ENCODE measurements around the gene GPR39. TPM values are rescaled to one million over a fixed set of nuclear protein-coding genes. Genes with fewer than 3 reads are reported as not detected.

Gene GPR39
- total RNA-seq, 1 experiment from 2014 or later, result 0.44 TPM

GRCh38 chr2:132404056-132404455 is 12.5 kb upstream of the GPR39 start:
- in situ Hi-C loops (cut with HindIII; ENCODE audit: low sequenced_read_pairs), result no loop called here
- DNase-seq (ENCODE audit: low spot score), result no peak

GRCh38 chr2:132407784-132408183 is 8.8 kb upstream of the GPR39 start:
- in situ Hi-C loops (cut with HindIII; ENCODE audit: low sequenced_read_pairs), result no loop called here
- no peak for DNase-seq (ENCODE audit: low spot score)

- in situ Hi-C loops (cut with HindIII; ENCODE audit: low sequenced_read_pairs), result no loop called here
- DNase-seq (ENCODE audit: low spot score), result no peak
Observed at GRCh38 chr2:132412021-132412420, 4.6 kb upstream of the GPR39 start.

GRCh38 chr2:132414081-132414480 is 2.5 kb upstream of the GPR39 start:
- in situ Hi-C loops (cut with HindIII; ENCODE audit: low sequenced_read_pairs), result no loop called here
- no peak for DNase-seq (ENCODE audit: low spot score)

- no peak for DNase-seq (ENCODE audit: low spot score)
- in situ Hi-C loops (cut with HindIII; ENCODE audit: low sequenced_read_pairs), result no loop called here
Observed at GRCh38 chr2:132415256-132415914, 1.2 kb upstream of the GPR39 start.

GRCh38 chr2:132415915-132416722 is 486 bp upstream of the GPR39 start:
- in situ Hi-C loops (cut with HindIII; ENCODE audit: low sequenced_read_pairs), result no loop called here
- no peak for DNase-seq (ENCODE audit: low spot score)

- in situ Hi-C loops (cut with HindIII; ENCODE audit: low sequenced_read_pairs), result no loop called here
- no peak for DNase-seq (ENCODE audit: low spot score)
Observed at GRCh38 chr2:132417430-132418035, 928 bp downstream of the GPR39 start.

- no peak for DNase-seq (ENCODE audit: low spot score)
- in situ Hi-C loops (cut with HindIII; ENCODE audit: low sequenced_read_pairs), result no loop called here
Observed at GRCh38 chr2:132419235-132419634, 2.6 kb downstream of the GPR39 start.

- in situ Hi-C loops (cut with HindIII; ENCODE audit: low sequenced_read_pairs), result no loop called here
- no peak for DNase-seq (ENCODE audit: low spot score)
Observed at GRCh38 chr2:132419941-132420340, 3.3 kb downstream of the GPR39 start.

- DNase-seq (ENCODE audit: low spot score), result no peak
- in situ Hi-C loops (cut with HindIII; ENCODE audit: low sequenced_read_pairs), result no loop called here
Observed at GRCh38 chr2:132420816-132421805, 4.5 kb downstream of the GPR39 start.

GRCh38 chr2:132422736-132423135 is 6.1 kb downstream of the GPR39 start:
- in situ Hi-C loops (cut with HindIII; ENCODE audit: low sequenced_read_pairs), result no loop called here
- no peak for DNase-seq (ENCODE audit: low spot score)

GRCh38 chr2:132424526-132425121 is 8.0 kb downstream of the GPR39 start:
- in situ Hi-C loops (cut with HindIII; ENCODE audit: low sequenced_read_pairs), result no loop called here
- peak; percentile 7 for DNase-seq (ENCODE audit: low spot score)

GRCh38 chr2:132426033-132426432 is 9.4 kb downstream of the GPR39 start:
- in situ Hi-C loops (cut with HindIII; ENCODE audit: low sequenced_read_pairs), result no loop called here
- no peak for DNase-seq (ENCODE audit: low spot score)

- in situ Hi-C loops (cut with HindIII; ENCODE audit: low sequenced_read_pairs), result no loop called here
- no peak for DNase-seq (ENCODE audit: low spot score)
Observed at GRCh38 chr2:132426656-132427055, 10.1 kb downstream of the GPR39 start.

GRCh38 chr2:132429351-132429750 is 12.7 kb downstream of the GPR39 start:
- no peak for DNase-seq (ENCODE audit: low spot score)
- in situ Hi-C loops (cut with HindIII; ENCODE audit: low sequenced_read_pairs), result no loop called here

- in situ Hi-C loops (cut with HindIII; ENCODE audit: low sequenced_read_pairs), result no loop called here
- DNase-seq (ENCODE audit: low spot score), result no peak
Observed at GRCh38 chr2:132429941-132430573, 13.5 kb downstream of the GPR39 start.

GRCh38 chr2:132430895-132431294 is 14.3 kb downstream of the GPR39 start:
- no peak for DNase-seq (ENCODE audit: low spot score)
- in situ Hi-C loops (cut with HindIII; ENCODE audit: low sequenced_read_pairs), result no loop called here

- in situ Hi-C loops (cut with HindIII; ENCODE audit: low sequenced_read_pairs), result no loop called here
- DNase-seq (ENCODE audit: low spot score), result no peak
Observed at GRCh38 chr2:132437852-132438669, 21.5 kb downstream of the GPR39 start.

All from G401 (cell line).